NCI-H526 (cell line): Measurements from ENCODE around the gene CMSS1.

Experiments used
- DNase-seq, 2 experiments: peaks; one replicate each; lab custom pipeline; 2025; lab: John Stamatoyannopoulos, UW

Gene CMSS1

DNA sequence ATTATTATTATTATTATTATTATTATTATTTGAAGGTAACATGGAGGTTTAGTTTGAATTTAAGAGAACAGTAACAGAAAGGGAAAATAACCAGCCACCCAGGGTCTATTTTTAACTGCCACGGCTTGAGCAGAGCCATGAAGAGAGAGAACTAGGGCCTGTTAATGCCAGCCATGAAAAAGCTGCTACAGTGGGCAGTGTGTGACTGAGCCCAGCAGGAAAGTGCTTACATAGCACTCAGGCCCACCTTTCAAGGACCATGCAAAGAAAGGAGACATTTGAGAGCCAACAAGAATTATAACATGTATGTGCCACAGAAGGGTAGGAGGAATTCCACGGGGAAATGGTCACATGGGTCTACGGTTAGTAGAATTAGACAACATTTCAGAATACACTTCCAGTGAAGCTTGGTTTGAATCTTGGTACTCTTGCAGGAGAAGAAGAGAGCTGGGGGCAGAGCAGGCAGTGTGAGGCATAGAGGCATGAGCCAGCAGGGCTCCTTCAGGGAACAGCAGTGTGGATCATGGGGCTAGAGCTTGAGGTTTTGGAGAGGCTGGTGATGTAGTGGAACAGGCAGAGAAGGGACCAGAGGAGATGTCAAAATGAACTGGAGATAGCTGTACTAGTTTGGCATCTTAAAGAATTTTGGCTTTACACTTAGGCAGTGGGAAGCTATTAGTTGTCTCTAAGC lies 140.7 kb downstream of the CMSS1 start:
- no peak for DNase-seq

DNA sequence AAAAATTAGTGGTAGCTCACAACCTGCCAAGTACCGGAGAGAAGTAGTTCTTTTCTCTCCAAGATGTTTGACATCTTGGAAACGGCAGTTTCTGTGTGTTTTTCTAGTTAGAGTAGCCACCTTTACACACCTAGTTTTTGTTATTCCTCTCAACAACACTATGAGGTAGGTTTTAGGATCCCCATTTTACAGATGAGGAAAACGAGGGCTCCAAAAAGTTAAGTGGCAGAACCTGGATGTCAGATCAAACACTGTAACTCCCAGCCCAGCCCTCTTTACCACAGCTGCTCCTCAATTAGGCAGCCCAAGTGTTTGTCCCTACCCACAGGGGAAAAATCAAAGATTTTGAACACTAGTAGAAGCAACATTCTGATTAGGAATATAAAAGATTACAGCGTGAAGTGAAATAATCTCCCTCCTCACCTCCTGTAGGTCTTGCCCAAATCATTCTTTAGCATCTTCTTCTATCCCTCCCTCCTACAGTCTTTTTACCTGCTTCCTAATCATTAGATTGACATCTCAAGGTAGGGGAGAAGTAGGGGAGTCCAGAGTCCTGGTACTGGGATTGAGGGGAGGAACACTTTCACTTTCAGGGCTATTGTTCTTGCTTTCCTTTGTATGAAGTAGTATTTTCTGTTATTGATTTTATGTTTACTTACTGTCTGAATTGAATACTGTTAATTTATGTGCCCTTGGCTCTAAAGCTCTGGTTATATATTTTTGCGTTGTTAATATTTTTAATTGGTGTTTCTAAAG lies 142.6 kb downstream of the CMSS1 start:
- DNase-seq: no peak

DNA sequence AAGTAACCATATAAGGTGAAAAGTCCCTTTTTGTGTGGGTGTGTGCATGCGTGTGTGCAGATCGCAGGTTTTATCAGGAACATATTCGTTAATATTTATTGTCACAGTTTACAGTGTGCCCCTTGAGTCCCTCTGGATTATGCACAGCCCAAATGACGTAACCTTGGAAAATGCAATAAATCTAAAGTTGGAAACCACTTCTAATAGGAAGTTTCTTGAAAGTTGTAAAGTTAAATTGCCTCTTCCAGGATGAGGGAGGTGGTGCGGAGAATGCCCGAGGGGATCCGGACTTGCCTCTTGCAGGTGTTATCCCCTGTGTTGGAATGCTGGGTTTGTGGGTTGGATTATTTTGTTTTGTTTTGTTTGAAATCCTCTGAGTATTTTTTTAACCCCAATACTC lies 143.3 kb downstream of the CMSS1 start:
- no peak for DNase-seq

DNA sequence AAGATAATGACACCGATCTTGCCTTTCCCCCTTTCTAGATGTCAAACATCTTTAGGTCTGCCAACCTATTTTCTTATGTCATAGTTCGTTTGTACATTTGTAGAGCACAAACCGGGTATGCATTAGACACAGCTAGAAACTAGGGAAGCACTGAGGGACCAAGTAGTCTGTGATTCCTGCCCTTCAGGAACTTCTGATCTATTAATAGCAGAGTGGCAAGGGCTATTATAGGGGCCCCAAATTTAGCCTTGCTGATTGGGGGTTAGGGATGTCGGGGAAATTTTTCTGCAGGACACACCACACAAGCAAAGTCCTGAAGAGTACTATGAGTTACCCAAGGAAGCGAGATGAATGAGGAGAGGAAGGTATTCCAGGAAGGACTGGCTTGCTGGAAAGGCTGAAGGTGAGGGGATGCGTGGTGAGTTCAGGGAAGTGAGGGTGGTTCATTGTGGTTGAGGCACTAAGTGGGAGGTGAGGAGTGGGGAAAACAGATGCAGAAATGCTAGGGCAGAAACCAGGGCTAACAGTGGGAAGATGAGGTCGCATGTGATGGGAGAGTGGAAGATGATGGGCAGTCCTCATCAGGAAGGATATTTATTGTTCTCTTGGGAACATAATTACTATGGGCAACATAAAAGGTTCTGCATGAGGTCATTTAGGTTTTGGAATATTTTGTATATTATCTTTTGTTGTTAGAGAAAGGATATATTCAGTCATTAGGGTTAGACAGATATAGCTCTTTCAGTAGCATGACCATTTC lies 144.3 kb downstream of the CMSS1 start:
- DNase-seq: no peak

DNA sequence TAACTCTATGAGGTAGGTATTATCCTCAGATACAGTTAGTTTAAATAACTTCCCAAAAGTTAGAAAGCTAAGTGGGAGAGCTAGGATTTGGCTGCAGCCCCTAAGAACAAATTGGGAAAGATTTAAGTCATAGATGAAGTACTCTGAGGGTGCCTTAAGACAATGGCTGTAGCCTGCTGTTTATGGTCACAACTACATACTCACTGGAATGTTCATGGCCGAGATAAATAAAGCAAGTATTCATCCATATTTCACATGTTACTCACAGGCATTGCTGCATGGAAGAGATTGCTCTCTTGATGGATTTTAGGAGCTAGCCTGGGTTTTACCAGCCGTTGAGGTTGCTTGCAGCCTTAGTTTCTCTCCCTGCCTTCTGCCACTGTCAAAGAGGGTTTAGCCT lies 145.0 kb downstream of the CMSS1 start:
- no peak for DNase-seq

DNA sequence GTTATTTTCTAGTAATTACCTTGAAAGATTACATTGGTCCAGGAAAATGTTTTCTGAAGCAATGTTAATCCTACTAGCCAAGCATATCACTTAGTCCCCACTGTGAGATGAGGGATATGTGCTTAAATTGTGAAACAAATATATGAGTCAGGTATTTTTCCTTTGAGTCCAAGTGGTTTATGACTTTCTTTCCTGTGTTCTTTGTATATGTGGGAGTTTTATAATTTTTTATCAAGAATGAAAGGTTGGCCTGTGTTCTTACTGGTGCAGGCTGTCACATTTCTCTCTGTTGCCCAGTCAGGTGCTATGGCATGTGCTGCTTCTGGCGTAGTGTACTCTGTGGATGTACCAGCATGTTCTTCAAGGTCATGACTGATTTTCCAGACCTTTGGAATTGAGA lies 147.4 kb downstream of the CMSS1 start:
- no peak for DNase-seq

DNA sequence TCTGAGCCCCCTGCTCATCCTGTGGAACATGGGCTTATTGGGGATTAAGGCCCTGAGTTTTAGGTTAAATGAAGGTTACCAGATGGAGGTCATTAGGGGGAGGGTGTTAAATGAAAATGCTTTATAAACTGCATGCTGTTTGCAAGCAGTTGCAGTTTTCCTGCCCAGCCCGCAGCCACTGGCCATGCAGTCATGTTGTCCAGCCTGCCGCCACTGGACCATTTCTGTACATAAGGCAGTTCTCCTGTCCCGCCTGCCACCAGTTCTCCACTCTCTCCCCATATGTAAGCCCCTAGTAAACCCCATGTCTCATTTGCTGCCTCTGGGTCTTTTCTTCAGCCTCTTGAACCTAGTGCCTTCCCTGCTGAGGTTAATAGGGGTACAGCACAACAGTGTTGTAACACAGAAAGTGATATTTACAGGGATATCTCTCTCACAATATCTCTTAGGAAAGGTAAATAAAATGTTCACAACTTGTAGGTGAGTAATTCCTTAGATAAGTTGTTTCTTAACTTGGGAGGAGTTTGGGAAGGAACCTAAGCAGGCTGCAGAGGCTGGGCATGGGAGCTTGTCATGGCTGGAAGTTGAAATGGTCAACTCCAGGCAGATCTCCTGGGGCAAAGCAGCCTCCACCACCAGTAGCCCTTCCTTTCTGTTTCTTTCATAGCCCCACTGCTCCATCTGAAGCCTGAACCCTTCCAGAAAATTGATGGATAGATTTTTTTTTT lies 148.2 kb downstream of the CMSS1 start:
- DNase-seq: no peak

DNA sequence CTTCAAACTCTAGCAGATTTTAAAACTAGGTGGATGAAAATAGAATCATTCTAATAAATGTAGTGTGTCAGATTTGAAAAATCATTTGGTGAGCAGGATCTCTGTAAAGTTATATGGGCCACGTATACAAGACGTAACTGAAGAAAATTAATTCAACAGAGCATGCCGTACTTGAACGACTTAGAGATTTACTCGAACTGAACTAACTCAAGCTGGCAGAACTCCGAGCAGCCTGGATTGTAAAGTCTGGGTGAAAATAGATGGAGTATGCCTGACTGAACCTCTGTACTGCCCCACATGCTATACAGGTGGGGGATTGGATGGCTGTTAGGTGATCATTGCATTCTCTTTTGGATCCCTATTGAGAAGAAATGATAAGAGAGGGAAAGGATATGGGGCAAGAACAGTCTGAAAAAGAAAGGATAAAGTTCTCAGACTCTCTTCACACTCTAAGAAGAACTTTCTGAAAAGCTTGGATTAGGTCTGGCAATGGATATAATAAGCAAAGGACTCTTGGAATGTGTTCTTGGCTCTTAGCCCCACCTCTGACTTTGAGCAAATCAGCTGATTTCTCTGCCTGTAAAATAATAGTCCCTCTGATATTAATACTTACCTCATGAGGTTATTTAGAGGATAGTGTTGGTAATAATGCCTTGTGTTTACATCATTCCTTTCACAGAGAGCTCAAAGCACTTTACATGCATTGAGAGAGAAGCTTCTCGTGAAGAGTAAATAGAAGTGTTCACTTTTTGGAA lies 149.2 kb downstream of the CMSS1 start:
- DNase-seq: no peak

DNA sequence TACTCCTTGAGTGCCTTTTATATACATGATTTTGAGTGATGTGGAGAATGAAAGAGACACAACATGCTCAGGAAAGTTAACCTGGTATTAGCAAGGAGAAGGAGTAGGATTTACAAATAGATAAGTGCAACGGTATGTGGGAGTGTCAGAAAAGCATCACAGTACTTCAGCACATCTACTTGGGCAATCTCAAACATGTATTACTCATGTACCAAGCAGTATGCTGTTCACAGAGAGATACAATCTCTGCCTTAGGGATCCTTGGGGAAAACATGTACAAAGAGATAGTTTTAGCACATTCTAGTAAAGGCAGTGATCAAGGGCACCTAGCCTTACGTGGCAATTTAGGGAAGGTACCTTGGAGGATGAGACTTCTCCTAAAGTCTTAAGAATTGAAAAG lies 150.1 kb downstream of the CMSS1 start:
- no peak for DNase-seq

DNA sequence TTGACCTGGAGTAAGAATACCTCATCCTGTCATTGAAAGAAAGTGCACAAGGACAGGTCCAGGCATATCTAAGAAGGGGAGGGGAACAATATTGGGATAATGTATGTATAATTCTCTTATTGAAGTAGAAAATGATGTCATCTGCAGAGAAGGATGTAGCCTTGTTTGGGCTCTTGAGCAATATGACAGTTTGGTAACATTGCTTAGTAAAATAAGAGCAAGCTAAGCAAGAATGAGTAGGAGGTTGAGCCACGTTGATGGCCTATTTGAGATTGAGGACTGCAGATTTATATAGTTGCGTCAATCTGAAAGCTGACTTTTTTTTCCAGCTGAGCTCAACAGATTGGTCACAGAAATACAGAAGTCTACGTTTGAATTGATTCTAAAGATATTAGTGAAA lies 151.5 kb downstream of the CMSS1 start:
- DNase-seq: no peak

DNA sequence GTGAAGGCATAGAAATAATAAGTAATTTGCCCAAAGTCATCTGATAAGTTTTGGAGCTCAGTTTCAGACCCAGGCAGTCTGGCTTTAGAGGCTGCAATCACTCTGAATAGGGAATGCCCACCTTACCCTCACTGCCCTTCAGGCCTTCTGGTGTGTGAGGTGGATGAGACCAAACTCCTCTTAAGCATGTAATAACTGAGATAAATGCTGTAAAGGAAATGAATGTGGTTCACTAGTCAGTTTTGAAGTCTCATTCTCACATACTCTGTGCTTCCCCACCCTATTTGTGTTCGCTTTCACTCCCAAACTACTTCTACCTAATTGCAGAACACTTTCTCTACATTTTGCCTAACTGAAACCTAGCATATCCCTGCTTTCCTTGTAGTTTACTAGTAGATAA lies 152.5 kb downstream of the CMSS1 start:
- DNase-seq: no peak

DNA sequence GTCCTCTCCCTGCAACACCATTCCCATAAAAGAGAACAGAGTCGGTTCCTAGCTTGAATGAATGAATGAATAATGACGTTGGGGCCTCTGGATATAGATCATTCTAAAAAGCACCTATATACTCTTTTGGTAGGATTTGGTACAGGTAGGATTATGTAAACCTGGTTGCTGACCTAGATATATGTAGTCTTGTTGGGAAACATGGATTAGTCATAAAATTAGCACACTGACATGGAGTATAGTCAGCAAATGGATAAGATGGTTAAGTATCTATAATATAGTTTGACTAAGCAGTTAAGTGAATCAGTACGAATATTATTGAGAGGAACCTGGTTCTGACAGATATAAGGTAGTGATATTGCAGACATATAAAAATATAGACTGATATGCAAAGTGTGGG lies 154.1 kb downstream of the CMSS1 start:
- no peak for DNase-seq

DNA sequence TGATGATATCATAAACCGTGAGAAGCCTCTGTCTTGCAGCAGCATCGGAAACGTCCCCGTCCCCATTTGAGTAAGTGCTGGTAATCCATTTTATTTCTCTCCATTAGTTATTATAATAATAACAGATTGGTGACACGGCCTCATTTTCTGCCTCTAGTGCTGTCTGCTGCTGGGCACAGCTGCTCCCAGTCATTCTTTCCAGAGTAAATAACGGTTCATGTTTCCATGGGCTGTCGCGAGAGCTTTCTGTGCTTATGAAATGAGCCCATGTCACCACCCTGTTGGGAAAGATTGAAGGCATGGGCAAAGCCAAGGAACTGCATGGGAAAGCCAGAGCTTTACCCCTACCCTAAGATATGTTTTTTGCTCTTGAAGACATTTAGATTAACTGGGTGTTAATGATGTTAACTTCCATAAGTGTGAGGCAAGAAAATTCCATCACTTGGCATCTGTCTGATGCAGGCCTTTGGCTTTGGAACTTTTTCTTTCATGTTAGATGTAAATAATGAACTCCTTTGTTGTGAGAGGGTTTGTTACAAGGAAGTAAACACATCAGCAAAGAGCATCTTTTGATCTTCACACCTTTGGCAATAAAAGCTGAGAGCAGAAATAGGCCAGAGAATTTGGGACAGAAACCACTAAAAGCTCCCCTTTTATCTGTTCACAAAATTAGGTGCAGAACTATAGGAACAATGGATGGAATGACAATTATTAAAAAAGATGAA lies 154.9 kb downstream of the CMSS1 start:
- no peak for DNase-seq

DNA sequence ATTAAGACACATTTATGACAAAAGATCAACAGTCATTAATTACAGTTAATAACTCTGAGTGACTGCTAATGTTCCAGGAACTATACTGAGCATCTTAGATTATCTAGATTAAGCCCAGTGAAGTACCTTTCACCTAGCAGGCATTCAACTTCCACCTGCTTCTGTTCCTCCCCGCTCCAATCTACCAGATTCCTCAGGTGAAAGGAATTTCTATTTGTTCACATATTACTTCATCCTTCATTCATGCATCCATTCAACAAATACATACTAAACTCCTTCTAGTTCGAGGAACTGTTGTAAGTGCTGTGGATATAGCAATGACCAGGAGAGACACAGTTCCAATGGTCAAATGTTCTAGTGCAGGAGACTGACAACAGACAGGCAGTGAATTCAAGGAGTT lies 157.3 kb downstream of the CMSS1 start:
- no peak for DNase-seq

DNA sequence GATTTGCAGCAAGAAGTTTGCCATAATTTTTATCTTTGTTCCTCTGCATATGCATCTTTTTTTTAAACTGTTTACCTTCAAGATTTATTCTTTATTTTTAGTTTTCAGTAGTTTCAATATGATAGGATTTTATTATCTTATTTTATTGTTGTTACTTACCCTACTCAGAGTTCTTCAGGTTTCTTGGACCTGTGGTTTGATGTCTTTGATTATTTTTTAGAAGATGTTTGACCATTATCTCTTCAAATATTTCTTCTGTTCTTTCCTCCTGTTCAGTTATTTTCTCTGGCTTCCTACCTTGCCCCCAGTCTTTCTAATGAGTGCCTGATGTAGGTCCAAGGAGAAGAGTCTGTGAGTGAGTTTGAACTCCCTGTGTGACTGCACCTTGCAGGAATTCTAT lies 158.9 kb downstream of the CMSS1 start:
- DNase-seq: no peak

DNA sequence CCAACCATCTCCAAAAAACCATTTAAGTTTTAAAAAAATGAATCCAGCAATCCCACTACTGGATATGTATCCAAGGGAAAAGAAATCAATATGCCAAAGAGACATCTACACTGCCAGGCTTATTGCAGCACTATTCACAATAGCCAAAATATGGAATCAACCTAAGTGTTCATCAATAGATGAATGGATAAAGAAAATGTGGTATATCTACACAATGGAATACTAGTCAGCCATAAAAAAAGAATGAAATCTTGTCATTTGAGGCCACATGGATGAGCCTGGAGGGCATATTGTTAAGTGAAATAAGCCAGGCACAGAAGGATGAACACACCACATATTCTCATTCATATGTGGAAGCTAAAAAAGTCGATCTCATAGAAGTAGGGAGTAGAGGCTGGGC lies 160.6 kb downstream of the CMSS1 start:
- DNase-seq: no peak

DNA sequence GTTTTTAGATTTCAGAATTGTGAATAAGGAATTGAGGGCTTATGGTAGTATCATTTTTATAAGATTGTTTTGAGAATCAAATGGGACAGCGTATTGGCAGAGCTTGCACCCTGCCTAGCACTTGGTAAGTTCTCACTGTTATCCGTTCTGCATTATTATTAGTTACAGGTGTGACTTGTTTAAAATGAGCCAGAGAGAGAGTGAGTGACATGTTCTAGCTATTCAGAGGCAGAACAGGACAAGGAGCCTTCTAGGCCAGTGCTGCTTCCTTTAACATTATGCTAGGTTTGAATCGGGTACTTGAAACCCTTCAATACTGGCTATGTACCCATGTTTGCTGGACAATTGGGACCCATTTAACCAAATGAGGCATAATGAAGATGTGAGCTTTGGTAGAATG lies 162.9 kb downstream of the CMSS1 start:
- no peak for DNase-seq

DNA sequence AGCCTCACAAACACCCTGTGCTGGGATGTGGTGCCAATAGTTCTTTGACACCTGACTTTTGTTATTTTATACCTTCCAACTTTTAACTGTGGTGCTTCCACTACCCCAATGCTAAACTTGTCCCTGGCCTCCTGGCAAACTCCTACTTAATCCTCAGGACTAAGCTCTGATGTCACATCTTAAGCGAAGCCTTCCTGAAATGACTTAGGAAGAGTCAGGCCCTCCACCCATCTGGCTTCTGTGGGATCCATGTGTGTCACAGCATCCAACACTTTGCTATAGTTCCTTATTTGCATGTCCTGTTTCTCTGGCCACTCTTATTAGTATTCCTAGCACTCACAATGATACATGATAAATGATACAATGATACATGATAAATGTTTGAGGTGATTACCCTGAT lies 163.5 kb downstream of the CMSS1 start:
- DNase-seq: peak in 1 of 2 experiments; percentile 1

DNA sequence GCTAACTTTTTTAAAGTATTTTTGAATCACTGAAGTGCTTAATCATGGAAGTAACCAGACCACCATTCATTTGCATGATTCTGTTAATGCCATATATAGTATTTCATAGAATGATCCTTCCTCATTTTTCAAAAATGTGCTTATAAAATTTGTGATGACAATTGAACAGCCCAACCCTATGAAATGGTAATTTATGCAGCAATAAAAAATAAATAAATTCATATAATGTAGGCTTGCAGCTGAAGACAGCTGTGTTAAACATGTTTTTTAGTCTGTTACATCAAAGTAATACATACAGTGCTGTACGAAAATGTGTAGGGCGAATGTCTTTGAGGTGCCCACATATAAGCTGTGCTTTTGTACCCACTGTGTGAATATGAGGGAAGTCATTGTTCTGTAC lies 165.0 kb downstream of the CMSS1 start:
- DNase-seq: no peak

DNA sequence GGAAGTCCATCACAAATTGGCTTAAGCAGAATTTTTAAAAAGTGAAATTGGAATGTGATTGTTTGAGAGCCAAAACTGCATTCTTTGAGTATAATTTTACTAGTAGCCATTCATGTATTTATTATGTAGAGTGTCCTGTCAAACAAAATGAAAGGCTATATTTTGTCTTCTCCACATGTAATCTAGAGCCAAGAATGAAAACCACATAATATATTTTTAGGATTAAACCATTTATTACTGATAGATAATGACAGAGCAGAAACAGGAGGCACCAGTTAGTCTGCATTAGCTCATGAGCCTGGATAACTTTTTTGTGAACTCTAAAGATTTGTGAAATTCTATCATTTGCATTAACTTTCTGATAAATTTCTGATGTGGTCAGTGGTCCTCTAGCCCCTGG lies 166.5 kb downstream of the CMSS1 start:
- DNase-seq: no peak

DNA sequence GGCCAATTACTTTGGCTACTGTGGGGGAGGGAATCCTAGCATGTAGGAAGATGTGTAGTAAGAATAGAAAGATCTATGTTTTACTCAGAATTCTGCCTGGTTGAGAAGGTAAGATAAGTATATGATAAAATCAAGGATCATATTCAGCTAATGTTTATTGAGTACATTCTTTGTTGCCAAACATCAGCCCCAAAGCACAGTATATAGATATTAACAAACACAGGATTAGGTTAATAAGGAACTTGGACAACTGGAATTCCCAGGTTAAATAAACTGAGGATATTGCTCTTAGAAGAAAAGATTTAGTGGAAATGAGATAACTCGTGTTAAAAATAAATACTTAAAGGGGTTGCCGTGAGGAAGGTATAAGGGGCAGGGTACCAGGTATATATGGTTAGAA lies 167.0 kb downstream of the CMSS1 start:
- DNase-seq: no peak
